ENCODE results near the gene SHANK1.

- TF ChIP-seq CTCF (IDR thresholded peaks at IDR 0.05; ENCODE audit: low read depth, low read length, poor library complexity, severe bottlenecking) (no peak), EZH2phosphoT487 (IDR thresholded peaks at IDR 0.05; ENCODE audit: borderline replicate concordance, low read length) (no peak)
Observed at GRCh38 chr19:50723069-50723468, 3.5 kb upstream of the SHANK1 start, which contains the start of gene CLEC11A.

Data from DOHH2 (cell line).